ENCODE results near the gene CYP39A1.

- TF ChIP-seq EZH2 (IDR thresholded peaks at IDR 0.05) (no peak), POLR2AphosphoS5 (IDR thresholded peaks at IDR 0.05; ENCODE audit: borderline replicate concordance, low read depth, low read length) (no peak), FOXP2 (optimal IDR thresholded peaks at IDR 0.05; ENCODE audit: control extremely low read depth, extremely low read length, insufficient read depth) (no peak)
Observed at GRCh38 chr6:46689657-46690056, 37.0 kb upstream of the CYP39A1 start.
